Sigmoid colon (tissue), 7 donors: Measurements from ENCODE around the gene MTA3. TPM values are rescaled to one million over a fixed set of nuclear protein-coding genes. Genes with fewer than 3 reads are reported as not detected.

ENCODE experiments used
- DNase-seq: peaks from one replicate; pipeline ENCODE4 v3.0.0-alpha.2; 2019
- H3K27ac ChIP-seq, 4 donors: fragments of 200-600 bp; sonication (generic); one replicate each; pipeline ENCODE4 v1.5.1; 2016 to 2019; ENCODE audit warnings: mild to moderate bottlenecking in 1 of 4
- H3K27me3 ChIP-seq, 3 donors: fragments of 200-600 bp; sonication (generic); one replicate each; pipeline ENCODE4 v1.5.1; 2019; ENCODE audit warnings: mild to moderate bottlenecking in 1 of 3
- H3K36me3 ChIP-seq, 4 donors: fragments of 200-600 bp; sonication (generic); one replicate each; pipeline ENCODE4 v1.5.1; 2016 to 2019
- H3K4me1 ChIP-seq, 4 donors: fragments of 200-600 bp; sonication (generic); one replicate each; pipeline ENCODE4 v1.5.1; 2017 to 2019
- H3K4me3 ChIP-seq, 4 donors: fragments of 200-600 bp; sonication (generic); one replicate each; pipeline ENCODE4 v1.5.1; 2017 to 2019; ENCODE audit warnings: mild to moderate bottlenecking in 2 of 4, moderate library complexity in 1 of 4
- H3K9me3 ChIP-seq, 4 donors: fragments of 200-600 bp in 3 of 4; sonication (generic) in 3 of 4; one replicate each; pipeline versions ENCODE4 v1.5.1 to v1.6.1; 2013 to 2019
- CTCF ChIP-seq, 4 experiments: fragments of 450-650 bp in 3 of 4; fragments of 200-600 bp in 1 of 4; IDR thresholded peaks; one replicate each; pipeline ENCODE4 v1.5.1; 2016 to 2019; ENCODE audit warnings: antibody characterized with exemption in 4 of 4, mild to moderate bottlenecking in 3 of 4, moderate library complexity in 2 of 4
- EP300 ChIP-seq, 4 donors: sonication (generic); formaldehyde crosslinking; IDR thresholded peaks; one replicate each; pipeline ENCODE4 v1.6.1; 2017; ENCODE audit warnings: antibody characterized with exemption in 4 of 4
- POLR2A ChIP-seq, 2 donors: fragments of 450-650 bp; IDR thresholded peaks; one replicate each; pipeline ENCODE4 v1.6.1; 2016; ENCODE audit warnings: antibody characterized with exemption in 2 of 2, mild to moderate bottlenecking in 2 of 2, moderate library complexity in 2 of 2
- POLR2AphosphoS5 ChIP-seq, 4 donors: sonication (generic); formaldehyde crosslinking; IDR thresholded peaks; one replicate each; pipeline ENCODE4 v1.6.1; 2017; ENCODE audit warnings: antibody characterized with exemption in 4 of 4
- WGBS, 2 donors: extraction: QIAGEN DNeasy Blood & Tissue Kit; methylation state at CpG; one replicate each; pipeline ENCODE4 v1.1.7; 2013; 5-methylcytosine and 5-hydroxymethylcytosine counted together
- intact Hi-C: fragments of 100-400 bp; cut with DNase I; formaldehyde crosslinking; loops from one replicate; pipeline ENCODE4 v1.15.1; 2023
- polyA plus RNA-seq, 3 donors: library from polyadenylated mRNA; stranded (reverse); fragments of 200-250 nt; gene quantifications; one replicate each; pipeline ENCODE4 v1.2.3, GENCODE V29; 2013
- total RNA-seq, 4 donors: library from RNA; depleted of rRNA; stranded (reverse); fragments of >200 nt; gene quantifications; one replicate each; pipeline ENCODE4 v1.1.0, GENCODE V29; 2016
- donor health status: healthy with polysubstance abuse.
- donor health status: Bipolar disorder and iron deficiency.
- donor health status: healthy.

The MTA3 gene
- total and polyA plus RNA-seq, 7 donors: 24.5 to 53.2 (median 33.9) TPM

DNA sequence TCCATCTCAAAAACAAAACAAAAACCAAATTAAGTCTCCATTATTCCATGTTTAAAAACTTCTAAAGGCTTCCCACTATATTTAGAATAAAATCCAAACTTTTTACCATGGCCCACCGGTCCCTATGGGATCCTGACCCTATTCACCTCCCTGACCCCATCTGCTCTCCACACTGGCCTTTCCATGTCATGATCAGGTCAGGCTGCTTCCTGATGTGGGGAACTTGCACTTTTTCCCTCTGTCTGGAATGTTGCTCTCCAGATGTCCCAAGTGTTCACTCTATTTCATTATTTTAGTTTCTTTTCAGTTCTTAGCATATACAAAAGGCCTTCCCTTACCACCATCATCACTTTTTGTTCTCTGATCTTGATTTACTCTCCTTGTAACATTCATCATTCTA is 7.5 kb upstream of the MTA3 start:
- Histone ChIP-seq H3K4me1 (no peaks in the 10 kb centered on the region), H3K36me3 (no peaks in the 10 kb centered on the region), H3K9me3 (no peaks in the 10 kb centered on the region), H3K4me3 (no peak overlapping the region), H3K27me3 (no peaks in the 10 kb centered on the region), H3K27ac (no peak overlapping the region)
- DNase-seq: no peak
- WGBS, 2 donors: 82 to 86% methylated on average over 1 of the region's 1 CpG
- TF ChIP-seq POLR2AphosphoS5 (IDR thresholded peaks at IDR 0.05): no peak
- TF ChIP-seq POLR2A (IDR thresholded peaks at IDR 0.05): no peak
- no peak for TF ChIP-seq EP300 (IDR thresholded peaks at IDR 0.05)
- no peak for TF ChIP-seq CTCF (IDR thresholded peaks at IDR 0.05)
- intact Hi-C loops: loop anchor here (10.0 kb wide), 2 partner anchors 196 to 234 kb away; partner anchors contain the start of genes COX7A2L and HAAO

DNA sequence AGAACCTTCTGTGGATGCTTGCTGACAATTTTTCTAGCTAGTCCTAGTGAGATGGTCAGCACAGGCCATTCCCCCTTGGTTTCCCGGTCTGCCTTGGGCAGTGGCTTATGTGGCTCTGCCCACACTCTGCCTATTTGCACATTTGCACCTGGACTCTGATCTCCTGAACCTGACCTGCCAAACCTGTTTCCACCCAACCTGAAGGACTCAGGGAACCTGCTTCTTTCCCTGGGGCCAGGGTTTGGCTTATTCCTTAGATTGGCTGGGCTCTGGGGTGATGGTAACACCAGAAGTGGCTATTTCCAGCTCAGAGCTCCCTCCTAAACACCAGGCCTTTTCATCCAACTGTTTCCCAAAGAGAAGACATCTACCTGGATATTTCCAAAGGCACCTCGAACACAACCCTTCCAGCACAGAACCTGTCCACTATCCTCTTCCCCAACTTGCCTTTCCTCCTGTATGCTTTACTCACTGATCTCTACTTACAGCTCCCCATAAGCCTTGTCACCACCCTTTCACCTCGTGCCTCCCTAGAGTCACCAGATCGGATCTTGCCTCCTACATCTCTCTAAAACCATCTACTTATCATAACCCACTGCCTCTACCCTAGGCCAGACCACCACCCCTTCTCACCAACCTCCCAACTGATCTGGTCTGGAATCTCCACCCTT is 5.8 kb upstream of the MTA3 start:
- TF ChIP-seq POLR2A (IDR thresholded peaks at IDR 0.05): no peak
- no peak for TF ChIP-seq CTCF (IDR thresholded peaks at IDR 0.05)
- TF ChIP-seq POLR2AphosphoS5 (IDR thresholded peaks at IDR 0.05): no peak
- no peak for TF ChIP-seq EP300 (IDR thresholded peaks at IDR 0.05)
- Histone ChIP-seq H3K4me1 (peaks cover 0 to 12% (median 7%) of the 10 kb centered on the region in 4 donors), H3K36me3 (no peaks in the 10 kb centered on the region), H3K27ac (no peak overlapping the region), H3K9me3 (no peaks in the 10 kb centered on the region), H3K27me3 (no peaks in the 10 kb centered on the region), H3K4me3 (no peak overlapping the region)
- intact Hi-C loops: loop anchor here (10.0 kb wide), 2 partner anchors 198 to 232 kb away; partner anchors contain the start of genes COX7A2L and HAAO
- no peak for DNase-seq
- WGBS, 2 donors: 46 to 80% methylated on average over 4 of the region's 4 CpGs

GRCh38 chr2:42566025-42566424 is 2.4 kb upstream of the MTA3 start:
- DNase-seq: no peak
- WGBS, 2 donors: 78 to 86% methylated on average over 3 of the region's 3 CpGs
- H3K27ac ChIP-seq: peak overlapping the region in 2 of 4 donors; percentile 95 to 97
- no peaks in the 10 kb centered on the region for H3K9me3 ChIP-seq
- peaks cover 0 to 34% (median 22%) of the 10 kb centered on the region in 4 donors for H3K4me1 ChIP-seq
- H3K36me3 ChIP-seq: no peaks in the 10 kb centered on the region
- no peaks in the 10 kb centered on the region for H3K27me3 ChIP-seq
- TF ChIP-seq EP300 (IDR thresholded peaks at IDR 0.05) (no peak), POLR2AphosphoS5 (IDR thresholded peaks at IDR 0.05) (no peak), CTCF (IDR thresholded peaks at IDR 0.05) (no peak), POLR2A (IDR thresholded peaks at IDR 0.05) (no peak)
- intact Hi-C loops: loop anchor here (5.0 to 10.0 kb wide), 5 partner anchors 54 to 229 kb away; partner anchors contain the start of genes COX7A2L and HAAO
- H3K4me3 ChIP-seq: no peak overlapping the region

DNA sequence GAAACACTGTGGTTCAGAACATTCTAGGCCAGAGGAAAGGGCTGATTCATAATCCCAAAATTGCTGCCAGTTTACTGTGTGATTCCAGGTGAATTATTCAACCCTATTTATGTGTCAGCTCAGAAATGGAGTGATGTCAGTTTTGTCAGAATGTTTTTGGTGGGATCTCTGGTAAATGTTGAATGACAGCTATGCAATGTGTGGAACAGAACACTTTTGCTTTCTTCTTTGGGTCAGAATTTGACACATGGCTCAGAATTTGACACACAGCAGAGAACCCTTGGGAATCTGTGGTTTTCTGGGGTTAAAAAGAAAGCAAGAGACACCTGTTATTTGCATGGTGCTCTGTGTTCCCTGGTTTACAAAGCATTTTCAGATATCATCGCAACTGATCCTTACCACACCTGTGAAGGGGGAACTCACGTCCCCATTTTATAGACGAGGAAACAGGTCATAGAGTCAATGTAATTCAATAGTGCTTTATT is 1.6 kb upstream of the MTA3 start:
- 19 to 31% methylated on average over 3 of the region's 3 CpGs for WGBS, 2 donors
- Histone ChIP-seq H3K9me3 (no peaks in the 10 kb centered on the region), H3K27ac (peak overlapping the region; percentile 89 to 97 (median 94)), H3K4me1 (peaks cover 0 to 34% (median 22%) of the 10 kb centered on the region in 4 donors), H3K4me3 (no peak overlapping the region), H3K36me3 (peaks cover 0 to 5% (median 0%) of the 10 kb centered on the region in 4 donors), H3K27me3 (no peaks in the 10 kb centered on the region)
- DNase-seq: no peak
- TF ChIP-seq POLR2AphosphoS5 (IDR thresholded peaks at IDR 0.05) (no peak), POLR2A (IDR thresholded peaks at IDR 0.05) (no peak), CTCF (IDR thresholded peaks at IDR 0.05) (no peak), EP300 (IDR thresholded peaks at IDR 0.05) (no peak)
- intact Hi-C loops: loop anchor here (5.0 to 10.0 kb wide), 5 partner anchors 55 to 228 kb away; partner anchors contain the start of genes COX7A2L and HAAO
